GM19023 (cell line): Measurements from ENCODE around the gene HPCAL1.

Experiments
- ATAC-seq: cut with Tn5 transposase; IDR thresholded peaks from one replicate; pipeline ENCODE4 v1.9.1; 2021; ENCODE audit warnings: mild to moderate bottlenecking, moderate library complexity; ENCODE audit not compliant: unreplicated experiment

The HPCAL1 gene

GRCh38 chr2:10332402-10333246 is 29.9 kb downstream of the HPCAL1 start:
- no peak for ATAC-seq

DNA sequence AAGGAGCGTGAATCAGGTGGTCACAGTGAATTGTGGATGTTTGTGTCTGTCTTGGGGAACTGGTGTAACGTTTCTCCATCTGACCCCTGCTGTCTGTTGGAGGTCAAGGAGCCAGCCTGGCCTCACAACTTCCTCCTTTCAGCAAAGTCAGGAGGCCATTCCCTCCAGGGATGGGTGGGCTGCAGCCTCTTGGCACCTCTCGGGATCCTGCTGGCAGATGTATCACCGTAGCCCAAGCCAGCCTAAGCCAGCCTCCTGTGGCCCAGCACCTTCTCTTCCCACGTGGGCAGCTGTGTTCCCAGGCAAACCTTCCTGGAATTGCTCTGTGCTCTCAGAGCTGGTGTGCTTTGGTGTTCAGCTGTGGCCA is 30.5 kb downstream of the HPCAL1 start:
- ATAC-seq: no peak

DNA sequence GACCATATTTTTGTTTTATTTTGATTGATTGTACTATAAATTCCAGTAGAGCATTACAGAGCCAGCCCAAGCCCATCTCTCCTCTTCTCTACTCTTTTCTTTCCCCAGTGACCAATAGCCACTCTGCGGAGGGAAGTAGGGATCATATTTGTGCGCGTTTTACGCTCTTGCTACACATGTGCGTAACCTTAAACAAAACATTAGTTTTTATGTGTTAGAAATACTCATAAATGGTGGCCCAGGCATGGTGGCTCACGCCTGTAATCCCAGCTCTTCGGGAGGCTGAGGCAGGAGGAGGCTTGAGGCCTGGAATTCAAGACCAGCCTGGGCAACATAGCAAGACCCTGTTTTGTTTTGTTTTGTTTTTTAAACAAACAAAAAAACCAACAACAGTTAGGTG is 31.3 kb downstream of the HPCAL1 start:
- no peak for ATAC-seq

GRCh38 chr2:10335046-10335840 is 32.5 kb downstream of the HPCAL1 start:
- no peak for ATAC-seq

GRCh38 chr2:10336283-10336682 is 33.6 kb downstream of the HPCAL1 start:
- no peak for ATAC-seq

- no peak for ATAC-seq
Measured at GRCh38 chr2:10337449-10338269, 35.0 kb downstream of the HPCAL1 start.

DNA sequence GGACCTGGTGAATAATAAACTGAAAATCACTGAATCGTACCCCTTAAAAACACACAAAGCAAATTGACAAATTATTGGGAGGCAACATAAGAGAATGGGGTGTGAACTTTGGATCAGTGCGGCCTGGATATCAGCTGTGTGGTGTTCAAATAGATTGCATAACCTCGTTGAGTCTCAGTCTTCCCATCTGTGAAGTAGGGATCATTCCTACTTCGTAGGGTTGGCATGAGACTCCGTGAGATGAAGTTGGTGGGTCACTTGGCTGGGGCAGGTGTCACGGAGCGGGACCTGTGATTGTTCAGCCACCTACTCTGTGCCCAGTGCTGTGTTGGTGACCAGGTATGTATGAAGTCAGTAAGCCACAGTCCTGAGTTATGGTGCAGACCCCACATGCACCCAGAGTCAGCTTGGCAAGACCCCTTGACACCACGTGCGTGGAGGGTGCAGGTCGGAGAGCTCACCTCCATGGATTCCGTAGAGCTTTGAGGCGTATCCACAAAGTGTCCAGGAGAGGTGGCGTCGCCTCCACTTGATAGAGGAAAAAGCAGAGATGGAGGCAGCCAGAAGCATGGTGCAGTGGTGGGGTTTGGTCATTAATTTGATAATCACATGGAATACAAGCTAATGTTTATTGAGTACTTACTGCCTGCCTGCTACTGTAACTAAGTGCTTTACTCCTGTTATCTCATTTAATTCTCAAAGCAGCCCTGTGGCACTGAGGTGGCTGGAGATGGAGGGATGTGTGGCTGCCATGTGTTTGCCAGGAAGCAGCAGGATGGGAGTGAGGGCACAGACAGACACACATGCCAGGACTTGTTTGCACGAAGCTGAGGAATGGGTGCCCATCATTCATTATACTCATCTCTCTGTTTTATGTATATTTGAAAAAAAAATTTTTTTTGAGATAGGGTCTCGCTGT is 35.8 kb downstream of the HPCAL1 start:
- no peak for ATAC-seq

- no peak for ATAC-seq
Measured at GRCh38 chr2:10339647-10340592, 37.2 kb downstream of the HPCAL1 start.

DNA sequence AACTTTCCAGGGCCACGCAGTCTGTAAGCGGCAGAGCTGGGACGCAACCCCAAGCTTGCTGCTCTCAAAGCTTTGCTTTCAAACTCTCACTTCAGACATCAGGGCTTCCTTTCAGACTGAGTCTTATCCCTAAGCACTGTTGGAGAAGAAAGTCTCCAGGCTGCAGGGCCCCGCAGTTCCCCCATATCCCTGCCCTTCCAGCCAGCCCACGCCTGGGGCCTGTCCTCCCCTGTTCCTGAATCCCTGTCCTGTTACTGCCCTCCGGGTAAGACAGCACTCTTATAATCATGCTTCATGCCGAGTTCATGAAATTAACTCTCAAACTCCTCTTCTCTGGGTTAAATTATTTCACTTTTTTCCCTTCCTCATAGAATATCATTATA is 37.9 kb downstream of the HPCAL1 start:
- ATAC-seq: no peak

GRCh38 chr2:10341193-10341592 is 38.5 kb downstream of the HPCAL1 start:
- ATAC-seq: no peak

DNA sequence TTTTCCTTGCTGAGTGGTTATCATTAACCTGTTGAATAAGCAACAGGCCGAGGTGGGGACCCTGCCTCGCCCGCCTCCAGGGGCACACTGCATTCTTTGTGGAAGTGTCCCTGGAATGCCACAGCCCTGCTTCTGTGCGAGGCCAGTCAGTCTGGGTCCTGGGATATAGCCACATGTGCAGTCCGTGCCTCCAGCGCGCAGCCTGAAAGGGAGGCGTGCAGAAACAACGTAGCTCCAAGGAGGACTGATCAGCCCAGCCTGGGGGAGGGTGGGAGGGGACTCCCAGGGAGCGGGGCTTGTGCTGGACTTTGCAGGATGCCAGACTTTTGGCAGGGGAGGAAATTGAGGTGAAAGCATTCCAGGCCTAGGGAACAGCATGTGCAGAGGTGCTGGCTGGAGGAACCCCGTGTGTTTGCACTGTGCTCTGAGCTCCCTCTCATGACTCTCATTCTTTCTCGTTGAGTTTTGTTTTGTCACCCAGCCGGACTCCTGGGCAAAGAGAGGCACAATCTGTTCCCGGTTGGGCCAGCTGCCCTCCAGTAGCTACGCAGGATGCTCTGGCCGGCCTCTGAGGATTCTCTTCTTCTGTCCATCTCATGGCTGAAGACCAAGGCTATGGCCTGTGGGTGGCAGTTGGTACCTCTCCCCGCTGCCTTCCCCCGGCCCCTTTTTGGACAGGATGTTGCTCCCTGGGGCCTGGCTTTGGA is 39.7 kb downstream of the HPCAL1 start:
- no peak for ATAC-seq

GRCh38 chr2:10343191-10343590 is 40.5 kb downstream of the HPCAL1 start:
- ATAC-seq: no peak

DNA sequence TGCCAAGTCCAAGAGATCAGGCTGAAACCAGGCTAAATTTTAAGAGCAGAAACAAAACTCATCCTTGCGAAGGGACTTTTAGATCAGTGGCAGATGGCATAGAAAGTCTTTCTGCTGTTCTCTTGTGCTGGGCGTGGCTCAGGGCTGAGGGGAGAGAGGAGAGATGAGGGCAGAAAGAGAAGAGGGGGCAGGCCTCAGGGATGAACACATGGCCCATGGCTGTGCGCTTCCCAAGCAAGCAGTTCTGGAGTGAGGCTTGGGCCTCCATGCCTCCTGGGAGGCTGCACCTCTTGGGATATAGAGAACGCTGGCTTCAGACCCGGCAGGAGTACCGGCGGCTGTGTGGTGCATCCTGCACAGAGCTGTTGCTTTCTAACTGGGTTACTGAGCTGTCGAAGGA is 41.0 kb downstream of the HPCAL1 start:
- ATAC-seq: no peak

GRCh38 chr2:10344105-10345066 is 41.7 kb downstream of the HPCAL1 start:
- no peak for ATAC-seq

DNA sequence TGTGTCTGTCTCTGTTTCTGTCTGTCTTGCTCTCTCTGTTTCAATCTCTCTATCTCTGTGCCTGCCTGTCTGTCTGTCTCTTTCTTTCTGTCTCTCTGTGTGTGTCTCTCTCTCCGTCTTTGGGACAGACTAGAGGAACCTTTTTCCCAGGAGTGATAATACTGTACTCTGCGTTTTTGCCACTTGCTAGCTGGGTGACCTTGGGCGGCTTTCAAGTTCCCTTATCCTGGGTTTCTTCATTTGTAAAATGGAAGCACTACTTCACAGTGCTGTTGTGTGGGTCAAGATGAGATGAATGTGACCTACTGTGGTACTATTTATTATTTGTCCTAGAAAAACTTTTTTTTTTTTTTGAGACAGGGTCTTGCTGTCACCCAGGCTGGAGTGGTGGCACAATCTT is 42.4 kb downstream of the HPCAL1 start:
- ATAC-seq: no peak

- ATAC-seq: no peak
Measured at GRCh38 chr2:10345813-10346212, 43.1 kb downstream of the HPCAL1 start.

DNA sequence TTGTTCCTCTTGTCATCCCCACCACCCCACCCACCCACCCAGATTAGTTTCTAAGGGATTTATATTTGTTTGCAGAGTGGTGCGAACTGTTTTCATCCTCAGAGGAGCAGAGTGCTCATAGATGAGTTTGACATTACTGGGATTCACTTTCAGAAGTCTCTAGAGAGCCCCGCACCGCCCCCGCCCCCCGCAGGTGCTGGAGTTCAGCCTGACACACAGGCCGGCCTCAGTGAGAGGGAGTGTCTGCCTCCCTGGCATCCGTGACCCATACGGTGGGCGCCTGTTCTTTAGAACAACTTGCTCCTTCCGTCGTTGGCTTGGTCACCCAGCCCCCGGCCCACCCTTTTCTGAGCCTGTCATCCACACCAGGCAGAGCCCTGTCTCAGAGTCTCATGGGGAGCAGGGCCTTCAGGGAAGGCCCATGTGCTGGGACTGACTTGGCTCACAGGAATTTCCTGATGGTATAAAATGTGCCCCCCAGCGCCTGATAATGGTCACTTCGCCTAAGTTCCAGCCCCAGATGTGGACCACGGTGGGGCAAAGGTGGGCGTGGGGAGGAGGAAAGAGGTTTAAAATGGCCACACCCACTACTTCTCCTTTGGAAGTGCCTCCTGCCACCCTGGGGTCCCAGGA is 44.3 kb downstream of the HPCAL1 start:
- ATAC-seq: no peak
